Measurements from ENCODE around the gene MYH9. TPM values are rescaled to one million over a fixed set of nuclear protein-coding genes. Genes with fewer than 3 reads are reported as not detected.

MYH9 gene
- total RNA-seq, 4 donors from 2014 or later, result 216 to 339 (median 246) TPM

GRCh38 chr22:36311386-36312085, 76.2 kb downstream of the MYH9 start:
- 62% methylated on average over 12 of the region's 18 CpGs; no CpG with 5 or more reads in 1 of the 2 donors for WGBS, 2 donors
- DNase-seq, result no peak
- no peaks in the 10 kb centered on the region for H3K4me1 ChIP-seq

GRCh38 chr22:36308880-36309279, 78.9 kb downstream of the MYH9 start:
- WGBS, 2 donors, result 86 to 92% methylated on average over 7 to 13 of the region's 17 CpGs
- TF ChIP-seq CTCF (IDR thresholded peaks at IDR 0.05), result no peak
- TF ChIP-seq POLR2A (IDR thresholded peaks at IDR 0.05), result no peak
- Histone ChIP-seq H3K4me3 (no peak overlapping the region), H3K36me3 (peaks cover 84 to 100% (median 90%) of the 10 kb centered on the region in 3 donors), H3K27me3 (no peaks in the 10 kb centered on the region), H3K4me1 (no peaks in the 10 kb centered on the region), H3K27ac (peak overlapping the region in 2 of 4 donors; percentile 25 to 34), H3K9me3 (no peaks in the 10 kb centered on the region)
- no peak for DNase-seq
- intact Hi-C loops (cut with DNase I), result loop anchor here (5.0 kb wide), 1 partner anchor 163 kb away; no protein-coding TSS in a partner anchor

More at GRCh38 chr22:36311386-36312085, 76.2 kb downstream of the MYH9 start:
- no peaks in the 10 kb centered on the region for H3K9me3 ChIP-seq
- intact Hi-C loops (cut with DNase I), result no loop called here
- peak overlapping the region in 2 of 4 donors; percentile 9 to 24 for H3K27ac ChIP-seq
- H3K4me3 ChIP-seq, result no peak overlapping the region
- TF ChIP-seq POLR2A (IDR thresholded peaks at IDR 0.05) (no peak), CTCF (IDR thresholded peaks at IDR 0.05) (no peak)
- peaks cover 64 to 100% (median 78%) of the 10 kb centered on the region in 3 donors for H3K36me3 ChIP-seq
- no peaks in the 10 kb centered on the region for H3K27me3 ChIP-seq

GRCh38 chr22:36306227-36306626, 81.5 kb downstream of the MYH9 start:
- no peak for DNase-seq
- Histone ChIP-seq H3K27ac (peak overlapping the region in 2 of 4 donors; percentile 39 to 50), H3K9me3 (no peaks in the 10 kb centered on the region), H3K4me3 (no peak overlapping the region), H3K36me3 (peaks cover 90 to 100% (median 94%) of the 10 kb centered on the region in 3 donors), H3K4me1 (peaks cover 0 to 6% (median 0%) of the 10 kb centered on the region in 3 donors), H3K27me3 (no peaks in the 10 kb centered on the region)
- no peak for TF ChIP-seq CTCF (IDR thresholded peaks at IDR 0.05)
- TF ChIP-seq POLR2A (IDR thresholded peaks at IDR 0.05), result no peak
- 67 to 86% methylated on average over 5 to 7 of the region's 18 CpGs for WGBS, 2 donors
- intact Hi-C loops (cut with DNase I), result loop anchor here (5.0 kb wide), 1 partner anchor 166 kb away; no protein-coding TSS in a partner anchor

- intact Hi-C loops (cut with DNase I), result loop anchor here (5.0 kb wide), 1 partner anchor 166 kb away; no protein-coding TSS in a partner anchor
- peak overlapping the region in 3 of 4 donors; percentile 39 to 50 (median 48) for H3K27ac ChIP-seq
- peaks cover 89 to 100% (median 94%) of the 10 kb centered on the region in 3 donors for H3K36me3 ChIP-seq
- DNase-seq, result no peak
- H3K27me3 ChIP-seq, result no peaks in the 10 kb centered on the region
- WGBS, 2 donors, result 89 to 97% methylated on average over 11 to 18 of the region's 19 CpGs
- TF ChIP-seq POLR2A (IDR thresholded peaks at IDR 0.05), result no peak
- no peak for TF ChIP-seq CTCF (IDR thresholded peaks at IDR 0.05)
- H3K4me3 ChIP-seq, result no peak overlapping the region
- peaks cover 0 to 6% (median 0%) of the 10 kb centered on the region in 3 donors for H3K4me1 ChIP-seq
- H3K9me3 ChIP-seq, result no peaks in the 10 kb centered on the region
Observed at GRCh38 chr22:36305813-36306212, 82.0 kb downstream of the MYH9 start.

GRCh38 chr22:36304429-36304828, 83.3 kb downstream of the MYH9 start:
- H3K4me1 ChIP-seq, result peaks cover 0 to 6% (median 0%) of the 10 kb centered on the region in 3 donors
- H3K4me3 ChIP-seq, result no peak overlapping the region
- no peaks in the 10 kb centered on the region for H3K9me3 ChIP-seq
- intact Hi-C loops (cut with DNase I), result no loop called here
- no peaks in the 10 kb centered on the region for H3K27me3 ChIP-seq
- 59 to 63% methylated on average over 7 to 10 of the region's 10 CpGs for WGBS, 2 donors
- DNase-seq, result no peak
- H3K27ac ChIP-seq, result peak overlapping the region in 3 of 4 donors; percentile 39 to 68 (median 48)
- TF ChIP-seq CTCF (IDR thresholded peaks at IDR 0.05), result no peak
- H3K36me3 ChIP-seq, result peaks cover 95 to 100% (median 98%) of the 10 kb centered on the region in 3 donors

All from esophagus squamous epithelium (tissue), 5 donors.